ENCODE measurements around the gene OVOL1. TPM values are rescaled to one million over a fixed set of nuclear protein-coding genes. Genes with fewer than 3 reads are reported as not detected.

OVOL1 gene
- total RNA-seq, 2 experiments from 2014 or later, result 0.20 to 0.52 TPM

- Mint-ChIP-seq H3K4me1 (ENCODE audit: low read depth) (peaks cover 8% of the 10 kb centered on the region), H3K4me3 (no peak overlapping the region), H3K27ac (no peak overlapping the region), H3K9me3 (no peaks in the 10 kb centered on the region), H3K27me3 (peaks cover 55% of the 10 kb centered on the region), H3K36me3 (ENCODE audit: low read depth) (no peaks in the 10 kb centered on the region)
- no peak overlapping the region for H3K4me3 ChIP-seq (ENCODE audit: low read length)
- intact Hi-C loops (cut with DNase I, micrococcal nuclease), result no loop called here
- no peaks in the 10 kb centered on the region for H3K36me3 ChIP-seq (ENCODE audit: insufficient read depth, low read length)
- H3K4me1 ChIP-seq (ENCODE audit: insufficient read depth, low read length), result peaks cover 31% of the 10 kb centered on the region
- H3K27me3 ChIP-seq (ENCODE audit: control insufficient read depth in 1 of 2, insufficient read depth in 2 of 2, low read length in 2 of 2), result peaks cover 33 to 35% of the 10 kb centered on the region in 2 experiments
- ChIA-PET POLR2A (interaction anchor here (0.9 kb wide), 1 partner anchor 11 kb away, joined by 3 read pairs; the partner anchor contains the start of gene AP5B1), CTCF (interaction anchor here (0.6 kb wide), 1 partner anchor 22 kb away, joined by 6 read pairs; no protein-coding TSS in a partner anchor)
- TF ChIP-seq, protein P1, sequence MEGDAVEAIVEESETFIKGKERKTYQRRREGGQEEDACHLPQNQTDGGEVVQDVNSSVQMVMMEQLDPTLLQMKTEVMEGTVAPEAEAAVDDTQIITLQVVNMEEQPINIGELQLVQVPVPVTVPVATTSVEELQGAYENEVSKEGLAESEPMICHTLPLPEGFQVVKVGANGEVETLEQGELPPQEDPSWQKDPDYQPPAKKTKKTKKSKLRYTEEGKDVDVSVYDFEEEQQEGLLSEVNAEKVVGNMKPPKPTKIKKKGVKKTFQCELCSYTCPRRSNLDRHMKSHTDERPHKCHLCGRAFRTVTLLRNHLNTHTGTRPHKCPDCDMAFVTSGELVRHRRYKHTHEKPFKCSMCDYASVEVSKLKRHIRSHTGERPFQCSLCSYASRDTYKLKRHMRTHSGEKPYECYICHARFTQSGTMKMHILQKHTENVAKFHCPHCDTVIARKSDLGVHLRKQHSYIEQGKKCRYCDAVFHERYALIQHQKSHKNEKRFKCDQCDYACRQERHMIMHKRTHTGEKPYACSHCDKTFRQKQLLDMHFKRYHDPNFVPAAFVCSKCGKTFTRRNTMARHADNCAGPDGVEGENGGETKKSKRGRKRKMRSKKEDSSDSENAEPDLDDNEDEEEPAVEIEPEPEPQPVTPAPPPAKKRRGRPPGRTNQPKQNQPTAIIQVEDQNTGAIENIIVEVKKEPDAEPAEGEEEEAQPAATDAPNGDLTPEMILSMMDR (IDR thresholded peaks at IDR 0.05), result no peak
- H3K9me3 ChIP-seq (ENCODE audit: control insufficient read depth in 1 of 2, insufficient read depth in 1 of 2, low read length in 2 of 2), result peaks cover 0 to 14% of the 10 kb centered on the region in 2 experiments
- peak in 6 of 14 experiments; percentile 26 to 83 (median 30) for DNase-seq
- no peak overlapping the region for H3K27ac ChIP-seq (ENCODE audit: low read depth in 1 of 2, low read length in 2 of 2)
- ATAC-seq (ENCODE audit: poor library complexity), result no peak
These were observed 4.9 kb downstream of the OVOL1 start for GRCh38 chr11:65791719-65792213.

DNA sequence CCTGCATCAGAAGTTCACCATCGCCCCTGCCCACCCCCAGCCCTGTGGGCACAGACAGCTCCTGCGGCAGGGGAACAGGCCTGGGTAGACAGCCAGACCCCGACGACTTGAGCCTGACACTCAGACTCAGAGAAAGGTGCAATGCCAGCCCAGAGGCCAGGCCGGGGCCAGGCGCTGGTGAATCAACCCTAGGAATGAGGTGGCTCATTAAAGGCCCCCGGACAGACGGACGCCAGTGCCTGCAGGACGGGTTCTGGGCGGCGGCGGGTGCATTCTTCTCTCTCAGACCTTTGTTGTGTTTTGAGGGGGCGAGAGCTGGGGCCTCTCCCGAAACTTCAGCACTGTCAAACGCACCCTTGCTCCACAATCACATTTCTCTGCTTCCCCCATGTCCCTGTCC, 5.6 kb downstream of the OVOL1 start:
- H3K9me3 ChIP-seq (ENCODE audit: control insufficient read depth in 1 of 2, insufficient read depth in 1 of 2, low read length in 2 of 2), result peaks cover 0 to 14% of the 10 kb centered on the region in 2 experiments
- DNase-seq (no peak), ATAC-seq (ENCODE audit: poor library complexity) (no peak)
- TF ChIP-seq, protein P1 (IDR thresholded peaks at IDR 0.05), result no peak
- POLR2A ChIA-PET, result no interaction called here
- H3K27ac Mint-ChIP-seq, result no peak overlapping the region
- H3K4me3 Mint-ChIP-seq, result no peak overlapping the region
- no peak overlapping the region for H3K4me3 ChIP-seq (ENCODE audit: low read length)
- H3K9me3 Mint-ChIP-seq, result no peaks in the 10 kb centered on the region
- H3K36me3 Mint-ChIP-seq (ENCODE audit: low read depth), result no peaks in the 10 kb centered on the region
- peaks cover 32 to 33% of the 10 kb centered on the region in 2 experiments for H3K27me3 ChIP-seq (ENCODE audit: control insufficient read depth in 1 of 2, insufficient read depth in 2 of 2, low read length in 2 of 2)
- H3K4me1 ChIP-seq (ENCODE audit: insufficient read depth, low read length), result peaks cover 26% of the 10 kb centered on the region
- intact Hi-C loops (cut with DNase I, micrococcal nuclease), result no loop called here
- H3K36me3 ChIP-seq (ENCODE audit: insufficient read depth, low read length), result no peaks in the 10 kb centered on the region
- H3K27me3 Mint-ChIP-seq, result peaks cover 56% of the 10 kb centered on the region
- peaks cover 8% of the 10 kb centered on the region for H3K4me1 Mint-ChIP-seq (ENCODE audit: low read depth)
- CTCF ChIA-PET, result interaction anchor here (1.3 kb wide), 1 partner anchor 13 kb away, joined by 5 read pairs; no protein-coding TSS in a partner anchor
- H3K27ac ChIP-seq (ENCODE audit: low read depth in 1 of 2, low read length in 2 of 2), result no peak overlapping the region

DNA sequence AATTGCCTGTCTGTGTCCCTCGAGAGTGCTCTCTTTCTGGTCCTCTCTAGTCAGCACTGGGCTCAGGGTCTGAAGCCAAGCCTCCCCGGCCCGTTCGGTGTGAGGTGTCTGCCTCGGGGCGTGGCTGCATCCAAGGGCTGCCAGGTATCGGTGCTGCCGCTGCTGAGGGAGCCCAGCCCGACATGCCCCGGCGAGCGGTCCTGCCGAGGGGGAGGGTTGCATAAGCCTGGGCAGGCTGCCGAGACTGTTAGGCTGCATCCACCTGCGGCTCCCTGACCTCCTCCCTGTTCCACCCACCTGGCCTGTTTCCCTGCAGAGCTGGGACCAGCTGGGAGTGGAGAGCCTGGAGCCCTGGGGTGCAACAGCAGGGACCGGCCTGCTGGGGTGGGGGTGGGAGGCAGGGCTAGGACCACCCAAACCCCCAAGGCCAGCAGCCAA, 6.3 kb downstream of the OVOL1 start:
- Histone ChIP-seq H3K4me1 (ENCODE audit: insufficient read depth, low read length) (peaks cover 19% of the 10 kb centered on the region), H3K36me3 (ENCODE audit: insufficient read depth, low read length) (no peaks in the 10 kb centered on the region), H3K4me3 (ENCODE audit: low read length) (no peak overlapping the region), H3K27me3 (ENCODE audit: control insufficient read depth in 1 of 2, insufficient read depth in 2 of 2, low read length in 2 of 2) (peaks cover 25 to 27% of the 10 kb centered on the region in 2 experiments), H3K9me3 (ENCODE audit: control insufficient read depth in 1 of 2, insufficient read depth in 1 of 2, low read length in 2 of 2) (peaks cover 0 to 14% of the 10 kb centered on the region in 2 experiments), H3K27ac (ENCODE audit: low read depth in 1 of 2, low read length in 2 of 2) (no peak overlapping the region)
- ChIA-PET POLR2A (no interaction called here), CTCF (interaction anchor here (1.3 kb wide), 1 partner anchor 14 kb away, joined by 5 read pairs; no protein-coding TSS in a partner anchor)
- H3K4me3 Mint-ChIP-seq, result no peak overlapping the region
- no peak for DNase-seq
- TF ChIP-seq, protein P1 (IDR thresholded peaks at IDR 0.05), result no peak
- no peak overlapping the region for H3K27ac Mint-ChIP-seq
- H3K4me1 Mint-ChIP-seq (ENCODE audit: low read depth), result peaks cover 3% of the 10 kb centered on the region
- ATAC-seq (ENCODE audit: poor library complexity), result no peak
- no peaks in the 10 kb centered on the region for H3K36me3 Mint-ChIP-seq (ENCODE audit: low read depth)
- intact Hi-C loops (cut with DNase I, micrococcal nuclease), result no loop called here
- peaks cover 52% of the 10 kb centered on the region for H3K27me3 Mint-ChIP-seq
- no peaks in the 10 kb centered on the region for H3K9me3 Mint-ChIP-seq

All from CD4-positive, alpha-beta T cell (primary cell).